ENCODE data around the gene VPS54. TPM values are rescaled to one million over a fixed set of nuclear protein-coding genes. Genes with fewer than 3 reads are reported as not detected.

VPS54 gene
- total RNA-seq, 1 experiment from 2014 or later = 21.2 TPM

DNA sequence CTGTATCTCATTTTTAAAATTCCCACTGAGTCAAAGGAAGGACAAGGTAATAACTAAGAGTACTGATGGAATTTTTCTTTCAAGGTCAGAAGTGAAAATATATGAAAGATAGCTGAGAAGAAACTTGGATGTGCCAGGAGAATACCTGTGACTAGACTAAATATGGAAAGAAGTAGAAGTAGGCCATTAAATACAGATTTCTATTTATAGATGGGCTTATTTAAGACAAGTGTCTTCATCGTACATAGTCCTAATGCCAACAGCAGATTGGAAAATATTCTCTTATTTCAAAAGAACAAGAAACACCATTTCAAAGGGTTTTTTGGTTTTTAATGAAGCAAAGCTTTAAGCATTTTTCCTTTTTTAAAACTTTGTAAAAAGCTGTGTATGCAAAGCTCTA, 155.5 kb downstream of the VPS54 start:
- H3K27me3 ChIP-seq (ENCODE audit: control insufficient read depth, insufficient read depth, low read length) = no peaks in the 10 kb centered on the region
- no peak for ATAC-seq
- H3K27ac ChIP-seq (ENCODE audit: low read length) = no peak overlapping the region
- no peaks in the 10 kb centered on the region for H3K9me3 ChIP-seq (ENCODE audit: control insufficient read depth, insufficient read depth, low read depth, low read length)
- intact Hi-C loops (cut with micrococcal nuclease; ENCODE audit: unreplicated experiment) = no loop called here
- POLR2A ChIA-PET = no interaction called here
- H3K4me1 ChIP-seq (ENCODE audit: control insufficient read depth, insufficient read depth, low read length) = no peaks in the 10 kb centered on the region
- peaks cover 15% of the 10 kb centered on the region for H3K36me3 ChIP-seq (ENCODE audit: control insufficient read depth, insufficient read depth, low read length)
- TF ChIP-seq TCF7L2 (IDR thresholded peaks at IDR 0.05; ENCODE audit: low read depth, low read length) (no peak), POLR2AphosphoS5 (IDR thresholded peaks at IDR 0.05; ENCODE audit: low read depth, low read length) (no peak), CTCF (IDR thresholded peaks at IDR 0.05) (no peak)
- no TSS peak for BruUV-seq (replicated peaks)
- no peak overlapping the region for H3K4me3 ChIP-seq (ENCODE audit: low read depth in 2 of 2, low read length in 2 of 2)
- in situ Hi-C loops (cut with HindIII; ENCODE audit: low pct_unique_long_range_greater_than_20kb, low sequenced_read_pairs) = no loop called here
- CTCF ChIA-PET = no interaction called here
- no peak for DNase-seq (ENCODE audit: low read depth, low spot score)

- Histone ChIP-seq H3K36me3 (ENCODE audit: control insufficient read depth, insufficient read depth, low read length) (peaks cover 15% of the 10 kb centered on the region), H3K27ac (ENCODE audit: low read length) (no peak overlapping the region), H3K27me3 (ENCODE audit: control insufficient read depth, insufficient read depth, low read length) (no peaks in the 10 kb centered on the region), H3K9me3 (ENCODE audit: control insufficient read depth, insufficient read depth, low read depth, low read length) (no peaks in the 10 kb centered on the region), H3K4me1 (ENCODE audit: control insufficient read depth, insufficient read depth, low read length) (no peaks in the 10 kb centered on the region), H3K4me3 (ENCODE audit: low read depth in 2 of 2, low read length in 2 of 2) (no peak overlapping the region)
- TF ChIP-seq SIN3A (IDR thresholded peaks at IDR 0.05; ENCODE audit: borderline replicate concordance, insufficient read depth, low read depth, low read length) (no peak), CTCF (IDR thresholded peaks at IDR 0.05) (no peak), POLR2AphosphoS5 (IDR thresholded peaks at IDR 0.05; ENCODE audit: low read depth, low read length) (no peak), TCF7L2 (IDR thresholded peaks at IDR 0.05; ENCODE audit: low read depth, low read length) (no peak)
- TF ChIP-seq, protein P1, sequence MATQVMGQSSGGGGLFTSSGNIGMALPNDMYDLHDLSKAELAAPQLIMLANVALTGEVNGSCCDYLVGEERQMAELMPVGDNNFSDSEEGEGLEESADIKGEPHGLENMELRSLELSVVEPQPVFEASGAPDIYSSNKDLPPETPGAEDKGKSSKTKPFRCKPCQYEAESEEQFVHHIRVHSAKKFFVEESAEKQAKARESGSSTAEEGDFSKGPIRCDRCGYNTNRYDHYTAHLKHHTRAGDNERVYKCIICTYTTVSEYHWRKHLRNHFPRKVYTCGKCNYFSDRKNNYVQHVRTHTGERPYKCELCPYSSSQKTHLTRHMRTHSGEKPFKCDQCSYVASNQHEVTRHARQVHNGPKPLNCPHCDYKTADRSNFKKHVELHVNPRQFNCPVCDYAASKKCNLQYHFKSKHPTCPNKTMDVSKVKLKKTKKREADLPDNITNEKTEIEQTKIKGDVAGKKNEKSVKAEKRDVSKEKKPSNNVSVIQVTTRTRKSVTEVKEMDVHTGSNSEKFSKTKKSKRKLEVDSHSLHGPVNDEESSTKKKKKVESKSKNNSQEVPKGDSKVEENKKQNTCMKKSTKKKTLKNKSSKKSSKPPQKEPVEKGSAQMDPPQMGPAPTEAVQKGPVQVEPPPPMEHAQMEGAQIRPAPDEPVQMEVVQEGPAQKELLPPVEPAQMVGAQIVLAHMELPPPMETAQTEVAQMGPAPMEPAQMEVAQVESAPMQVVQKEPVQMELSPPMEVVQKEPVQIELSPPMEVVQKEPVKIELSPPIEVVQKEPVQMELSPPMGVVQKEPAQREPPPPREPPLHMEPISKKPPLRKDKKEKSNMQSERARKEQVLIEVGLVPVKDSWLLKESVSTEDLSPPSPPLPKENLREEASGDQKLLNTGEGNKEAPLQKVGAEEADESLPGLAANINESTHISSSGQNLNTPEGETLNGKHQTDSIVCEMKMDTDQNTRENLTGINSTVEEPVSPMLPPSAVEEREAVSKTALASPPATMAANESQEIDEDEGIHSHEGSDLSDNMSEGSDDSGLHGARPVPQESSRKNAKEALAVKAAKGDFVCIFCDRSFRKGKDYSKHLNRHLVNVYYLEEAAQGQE (IDR thresholded peaks at IDR 0.05; ENCODE audit: insufficient read depth in 1 of 2, low read depth in 2 of 2, low read length in 1 of 2) = no peak
- intact Hi-C loops (cut with micrococcal nuclease; ENCODE audit: unreplicated experiment) (no loop called here), in situ Hi-C loops (cut with HindIII; ENCODE audit: low pct_unique_long_range_greater_than_20kb, low sequenced_read_pairs) (no loop called here)
- ChIA-PET POLR2A (no interaction called here), CTCF (no interaction called here)
- DNase-seq (ENCODE audit: low read depth, low spot score) = no peak
- ATAC-seq = no peak
- BruUV-seq (replicated peaks) = no TSS peak
These were observed 156.4 kb downstream of the VPS54 start for GRCh38 chr2:63862806-63863205.
